Measurements from ENCODE around the gene MYO5A. TPM values are rescaled to one million over a fixed set of nuclear protein-coding genes. Genes with fewer than 3 reads are reported as not detected.

Gene MYO5A
- total and polyA plus RNA-seq, 10 of the 15 experiments (the other 5 are each of a cell fraction or from before 2014, with no cell fraction given): 4.2 to 42.9 (median 31.1) TPM

GRCh38 chr15:52360229-52361203, 168.2 kb downstream of the MYO5A start:
- H3K9me3 ChIP-seq (replicated peaks; ENCODE audit: control insufficient read depth, insufficient read depth, low read length): no peaks in the 10 kb centered on the region
- WGBS (ENCODE audit: insufficient coverage, insufficient replicate concordance, low lambda C conversion rate, missing lambda C conversion rate): 99% methylated on average over 9 of the region's 9 CpGs
- no TSS peak for BruUV-seq (replicated peaks)
- H3K4me1 ChIP-seq (ENCODE audit: control insufficient read depth, insufficient read depth, low read length): no peaks in the 10 kb centered on the region
- ChIA-PET SMC1A (ENCODE audit: uncharacterized antibody, unreplicated experiment) (interaction anchor here (0.6 to 1.2 kb wide), 5 partner anchors 15 to 232 kb away, joined by 3 to 4 read pairs (median 3); no protein-coding TSS in a partner anchor), RAD21 (ENCODE audit: unreplicated experiment) (interaction anchor here (2.1 kb wide), 1 partner anchor 104 kb away, joined by 5 read pairs; no protein-coding TSS in a partner anchor), CTCF (no interaction called here), POLR2A (interaction anchor here (0.5 to 1.2 kb wide), 2 partner anchors 8 to 101 kb away, joined by 3 read pairs; no protein-coding TSS in a partner anchor)
- no peak overlapping the region for H3K9ac ChIP-seq (ENCODE audit: control insufficient read depth, insufficient read depth, low read length)
- in situ Hi-C loops (cut with MboI) (no loop called here), intact Hi-C loops (cut with micrococcal nuclease; ENCODE audit: unreplicated experiment) (no loop called here)
- peaks cover 7 to 17% of the 10 kb centered on the region in 2 experiments; a peak in 3 of 4 replicates for H3K36me3 ChIP-seq (ENCODE audit: control insufficient read depth in 2 of 2, insufficient read depth in 2 of 2, low read length in 1 of 2)
- H4K20me1 ChIP-seq (ENCODE audit: control insufficient read depth, insufficient read depth): no peaks in the 10 kb centered on the region
- DNase-seq (ENCODE audit: low read depth, low spot score): no peak
- no peak overlapping the region for H3K4me3 ChIP-seq
- TF ChIP-seq, protein P1, sequence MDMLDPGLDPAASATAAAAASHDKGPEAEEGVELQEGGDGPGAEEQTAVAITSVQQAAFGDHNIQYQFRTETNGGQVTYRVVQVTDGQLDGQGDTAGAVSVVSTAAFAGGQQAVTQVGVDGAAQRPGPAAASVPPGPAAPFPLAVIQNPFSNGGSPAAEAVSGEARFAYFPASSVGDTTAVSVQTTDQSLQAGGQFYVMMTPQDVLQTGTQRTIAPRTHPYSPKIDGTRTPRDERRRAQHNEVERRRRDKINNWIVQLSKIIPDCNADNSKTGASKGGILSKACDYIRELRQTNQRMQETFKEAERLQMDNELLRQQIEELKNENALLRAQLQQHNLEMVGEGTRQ (IDR thresholded peaks at IDR 0.05; ENCODE audit: borderline replicate concordance, low read depth, low read length): no peak
- no peak for TF ChIP-seq FOXK2 (IDR thresholded peaks at IDR 0.05)
- TF ChIP-seq BACH1 (IDR thresholded peaks at IDR 0.05; ENCODE audit: borderline replicate concordance): no peak
- ATAC-seq: no peak
- H3K79me2 ChIP-seq (ENCODE audit: control insufficient read depth, insufficient read depth, low read length): no peaks in the 10 kb centered on the region
- no peak overlapping the region for H3K27ac ChIP-seq (ENCODE audit: control insufficient read depth, insufficient read depth)
- no peak for FAIRE-seq
- no peaks in the 10 kb centered on the region for H3K27me3 ChIP-seq (replicated peaks in 1 of 2; ENCODE audit: control insufficient read depth in 2 of 2, insufficient read depth in 2 of 2, low read length in 1 of 2)
- no peak overlapping the region for H2AFZ ChIP-seq (ENCODE audit: control insufficient read depth, low read depth, low read length)
- no peak overlapping the region for H3K4me2 ChIP-seq (ENCODE audit: control insufficient read depth, insufficient read depth)

DNA sequence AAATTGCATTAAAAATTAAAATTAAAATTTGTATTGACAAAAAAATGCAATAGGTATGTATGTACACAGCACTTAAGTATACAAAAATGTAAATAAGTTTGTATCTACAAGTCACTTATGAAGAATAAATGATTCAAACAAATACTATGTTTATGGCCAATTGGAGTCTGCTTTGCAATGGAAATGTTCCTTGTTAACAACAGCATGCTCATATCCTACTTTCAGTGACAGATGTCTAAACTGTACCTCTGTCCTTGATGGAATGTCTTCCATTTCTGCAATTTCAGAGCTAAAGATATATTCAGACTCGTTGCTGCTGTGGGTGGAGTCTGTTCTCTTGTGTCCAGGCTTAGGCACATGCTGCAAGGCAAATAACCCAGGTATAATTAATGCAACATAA, 169.0 kb downstream of the MYO5A start:
- ChIA-PET SMC1A (ENCODE audit: uncharacterized antibody, unreplicated experiment) (interaction anchor here (1.4 kb wide), 1 partner anchor 23 kb away, joined by 3 read pairs; no protein-coding TSS in a partner anchor), RAD21 (ENCODE audit: unreplicated experiment) (interaction anchor here (2.1 kb wide), 1 partner anchor 103 kb away, joined by 5 read pairs; no protein-coding TSS in a partner anchor), CTCF (no interaction called here), POLR2A (interaction anchor here (0.5 to 1.2 kb wide), 2 partner anchors 9 to 102 kb away, joined by 3 read pairs; no protein-coding TSS in a partner anchor)
- H3K9ac ChIP-seq (ENCODE audit: control insufficient read depth, insufficient read depth, low read length): no peak overlapping the region
- BruUV-seq (replicated peaks): no TSS peak
- no peaks in the 10 kb centered on the region for H4K20me1 ChIP-seq (ENCODE audit: control insufficient read depth, insufficient read depth)
- H3K4me3 ChIP-seq: no peak overlapping the region
- TF ChIP-seq EGR1 (IDR thresholded peaks at IDR 0.05; ENCODE audit: borderline replicate concordance in 1 of 2, low read depth in 2 of 2, low read length in 2 of 2) (no peak), SIX5 (IDR thresholded peaks at IDR 0.05; ENCODE audit: low read depth, low read length, severe bottlenecking) (no peak), NKRF (conservative IDR thresholded peaks at IDR 0.05) (no peak), SRF (IDR thresholded peaks at IDR 0.05; ENCODE audit: low read depth in 2 of 2, low read length in 2 of 2) (no peak), TBL1XR1 (IDR thresholded peaks at IDR 0.05; ENCODE audit: low read depth, low read length) (no peak), ZBTB33 (IDR thresholded peaks at IDR 0.05) (no peak)
- H3K9me3 ChIP-seq (replicated peaks; ENCODE audit: control insufficient read depth, insufficient read depth, low read length): no peaks in the 10 kb centered on the region
- no peak for ATAC-seq
- no peak overlapping the region for H3K27ac ChIP-seq (ENCODE audit: control insufficient read depth, insufficient read depth)
- DNase-seq (ENCODE audit: low read depth, low spot score): no peak
- no peak for FAIRE-seq
- no peak overlapping the region for H2AFZ ChIP-seq (ENCODE audit: control insufficient read depth, low read depth, low read length)
- H3K79me2 ChIP-seq (ENCODE audit: control insufficient read depth, insufficient read depth, low read length): no peaks in the 10 kb centered on the region
- in situ Hi-C loops (cut with MboI) (no loop called here), intact Hi-C loops (cut with micrococcal nuclease; ENCODE audit: unreplicated experiment) (no loop called here)
- no peaks in the 10 kb centered on the region for H3K4me1 ChIP-seq (ENCODE audit: control insufficient read depth, insufficient read depth, low read length)
- WGBS (ENCODE audit: insufficient coverage, insufficient replicate concordance, low lambda C conversion rate, missing lambda C conversion rate): 5% methylated on average over 1 of the region's 1 CpG
- H3K4me2 ChIP-seq (ENCODE audit: control insufficient read depth, insufficient read depth): no peak overlapping the region
- no peaks in the 10 kb centered on the region for H3K27me3 ChIP-seq (replicated peaks in 1 of 2; ENCODE audit: control insufficient read depth in 2 of 2, insufficient read depth in 2 of 2, low read length in 1 of 2)
- peaks cover 7 to 17% of the 10 kb centered on the region in 2 experiments; a peak in 3 of 4 replicates for H3K36me3 ChIP-seq (ENCODE audit: control insufficient read depth in 2 of 2, insufficient read depth in 2 of 2, low read length in 1 of 2)
